DOHH2 (cell line): ENCODE results near the gene TIPIN.

Experiments
- EZH2phosphoT487 ChIP-seq: fragments of 200-600 bp; sonication (generic); IDR thresholded peaks from 2 replicates; pipeline ENCODE4 v1.6.1; 2017; ENCODE audit warnings: borderline replicate concordance, mild to moderate bottlenecking, antibody characterized with exemption, low read length, moderate library complexity, mixed read lengths
- TF ChIP-seq, protein P1 (sequence below): fragments of 200-600 bp; sonication (generic); IDR thresholded peaks from one replicate; pipeline ENCODE4 v1.5.1; 2014; ENCODE audit warnings: antibody characterized with exemption, mild to moderate bottlenecking, low read depth, low read length; ENCODE audit not compliant: poor library complexity, severe bottlenecking

DNA sequence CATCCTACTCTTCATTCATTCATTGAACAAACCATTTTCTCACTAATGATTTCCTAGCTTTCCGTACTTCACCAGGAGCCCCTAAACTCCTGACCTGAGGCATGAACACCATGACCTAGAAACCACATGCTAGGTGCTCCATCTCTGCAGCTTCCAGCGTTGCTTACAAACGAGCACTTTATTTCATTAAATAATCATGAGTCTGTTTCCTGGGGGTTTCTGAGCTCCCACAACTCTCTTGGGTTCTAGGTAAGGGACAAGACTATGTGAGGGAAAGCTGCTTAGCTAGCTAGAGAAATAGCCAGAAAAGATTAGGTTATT is 31.5 kb upstream of the TIPIN start:
- TF ChIP-seq, protein P1, sequence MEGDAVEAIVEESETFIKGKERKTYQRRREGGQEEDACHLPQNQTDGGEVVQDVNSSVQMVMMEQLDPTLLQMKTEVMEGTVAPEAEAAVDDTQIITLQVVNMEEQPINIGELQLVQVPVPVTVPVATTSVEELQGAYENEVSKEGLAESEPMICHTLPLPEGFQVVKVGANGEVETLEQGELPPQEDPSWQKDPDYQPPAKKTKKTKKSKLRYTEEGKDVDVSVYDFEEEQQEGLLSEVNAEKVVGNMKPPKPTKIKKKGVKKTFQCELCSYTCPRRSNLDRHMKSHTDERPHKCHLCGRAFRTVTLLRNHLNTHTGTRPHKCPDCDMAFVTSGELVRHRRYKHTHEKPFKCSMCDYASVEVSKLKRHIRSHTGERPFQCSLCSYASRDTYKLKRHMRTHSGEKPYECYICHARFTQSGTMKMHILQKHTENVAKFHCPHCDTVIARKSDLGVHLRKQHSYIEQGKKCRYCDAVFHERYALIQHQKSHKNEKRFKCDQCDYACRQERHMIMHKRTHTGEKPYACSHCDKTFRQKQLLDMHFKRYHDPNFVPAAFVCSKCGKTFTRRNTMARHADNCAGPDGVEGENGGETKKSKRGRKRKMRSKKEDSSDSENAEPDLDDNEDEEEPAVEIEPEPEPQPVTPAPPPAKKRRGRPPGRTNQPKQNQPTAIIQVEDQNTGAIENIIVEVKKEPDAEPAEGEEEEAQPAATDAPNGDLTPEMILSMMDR, result no peak
- TF ChIP-seq EZH2phosphoT487, result no peak
